ENCODE measurements around the gene ST6GALNAC1.
"Not testable (repeated sequence)": the region's sequence is repeated elsewhere in the genome, so short reads cannot be mapped to it uniquely, and the experiment has no call there.

ST6GALNAC1 gene

DNA sequence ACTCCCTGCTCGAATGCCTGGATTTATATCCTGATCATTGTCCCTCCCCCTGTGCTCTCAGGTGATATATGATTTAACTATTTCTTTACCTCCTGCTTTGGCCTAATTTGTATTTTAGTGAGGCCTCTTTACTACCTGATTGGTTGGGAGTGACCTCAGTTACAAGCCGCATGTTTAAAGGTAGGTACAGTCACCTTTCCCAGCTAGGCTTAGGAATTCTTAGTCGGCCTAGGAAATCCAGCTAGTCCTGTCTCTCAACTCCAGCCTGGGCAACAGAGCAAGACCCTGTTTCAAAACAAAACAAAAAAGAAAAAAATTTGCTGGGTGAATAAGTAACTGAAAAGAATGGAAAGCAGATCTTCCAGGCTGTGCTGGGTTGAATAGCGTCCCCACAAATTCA is 31.1 kb downstream of the ST6GALNAC1 start:
- Histone ChIP-seq H3K4me1 (ENCODE audit: insufficient read depth, low read length) (peaks cover 13% of the 10 kb centered on the region), H2AFZ (ENCODE audit: low read depth, low read length) (no peak overlapping the region), H3K4me3 (ENCODE audit: low read length) (no peak overlapping the region), H3K36me3 (ENCODE audit: insufficient read depth, low read length) (no peaks in the 10 kb centered on the region), H3K27me3 (ENCODE audit: insufficient read depth, low read length) (no peaks in the 10 kb centered on the region), H3K9me3 (ENCODE audit: low read length) (peaks cover 1% of the 10 kb centered on the region)

DNA sequence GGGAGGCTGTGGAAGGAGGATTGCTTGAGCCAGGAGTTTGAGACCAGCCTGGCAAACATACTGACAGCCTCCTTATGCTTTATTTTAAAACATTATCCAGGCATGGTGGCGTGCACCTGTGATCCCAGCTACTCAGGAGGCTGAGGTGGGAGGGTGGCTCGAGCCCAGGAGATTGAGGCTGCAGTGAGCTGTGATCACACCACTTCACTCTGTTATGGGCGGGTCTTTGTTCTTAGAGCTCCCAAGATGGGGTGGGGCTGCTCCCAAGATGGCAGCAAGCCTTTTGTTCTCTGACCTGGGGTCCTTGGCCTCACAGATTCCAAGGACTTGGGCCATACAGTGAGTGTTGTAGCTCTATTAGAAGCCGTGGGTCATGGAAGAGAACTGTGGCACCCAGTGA is 31.8 kb downstream of the ST6GALNAC1 start:
- Histone ChIP-seq H3K4me3 (ENCODE audit: low read length) (no peak overlapping the region), H2AFZ (ENCODE audit: low read depth, low read length) (no peak overlapping the region), H3K9me3 (ENCODE audit: low read length) (no peaks in the 10 kb centered on the region), H3K36me3 (ENCODE audit: insufficient read depth, low read length) (no peaks in the 10 kb centered on the region), H3K4me1 (ENCODE audit: insufficient read depth, low read length) (peaks cover 13% of the 10 kb centered on the region), H3K27me3 (ENCODE audit: insufficient read depth, low read length) (no peaks in the 10 kb centered on the region)

DNA sequence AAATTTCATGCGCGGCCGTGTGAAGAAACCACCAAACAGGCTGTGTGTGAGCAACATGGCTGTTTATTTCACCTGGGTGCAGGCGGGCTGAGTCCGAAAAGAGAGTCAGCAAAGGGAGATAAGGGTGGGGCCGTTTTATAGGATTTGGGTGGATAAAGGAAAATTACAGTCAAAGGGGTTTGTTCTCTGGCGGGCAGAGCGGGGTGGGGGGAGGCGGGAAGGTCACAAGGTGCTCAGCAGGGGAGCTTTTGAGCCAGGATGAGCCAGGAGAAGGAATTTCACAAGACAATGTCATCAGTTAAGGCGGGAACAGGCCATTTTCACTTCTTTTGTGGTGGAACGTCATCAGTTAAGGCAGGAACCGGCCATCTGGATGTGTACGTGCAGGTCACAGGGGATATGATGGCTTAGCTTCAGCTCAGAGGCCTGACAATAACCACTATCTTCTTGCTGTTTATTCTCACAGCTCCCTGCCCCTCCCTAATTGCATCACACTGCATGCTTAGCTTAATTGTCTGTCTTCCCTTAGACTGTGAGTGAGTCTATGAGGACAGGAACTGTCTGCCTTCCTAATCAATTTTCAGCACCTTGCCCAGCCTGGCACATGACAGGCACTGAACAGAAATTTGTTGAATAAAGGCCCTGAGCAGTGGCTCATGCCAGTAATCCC is 32.3 kb downstream of the ST6GALNAC1 start:
- H3K27me3 ChIP-seq (ENCODE audit: insufficient read depth, low read length); H3K36me3 ChIP-seq (ENCODE audit: insufficient read depth, low read length); H3K9me3 ChIP-seq (ENCODE audit: low read length); H3K4me3 ChIP-seq (ENCODE audit: low read length); H2AFZ ChIP-seq (ENCODE audit: low read depth, low read length): not testable (repeated sequence)
- H3K4me1 ChIP-seq (ENCODE audit: insufficient read depth, low read length) = peaks cover 13% of the 10 kb centered on the region

DNA sequence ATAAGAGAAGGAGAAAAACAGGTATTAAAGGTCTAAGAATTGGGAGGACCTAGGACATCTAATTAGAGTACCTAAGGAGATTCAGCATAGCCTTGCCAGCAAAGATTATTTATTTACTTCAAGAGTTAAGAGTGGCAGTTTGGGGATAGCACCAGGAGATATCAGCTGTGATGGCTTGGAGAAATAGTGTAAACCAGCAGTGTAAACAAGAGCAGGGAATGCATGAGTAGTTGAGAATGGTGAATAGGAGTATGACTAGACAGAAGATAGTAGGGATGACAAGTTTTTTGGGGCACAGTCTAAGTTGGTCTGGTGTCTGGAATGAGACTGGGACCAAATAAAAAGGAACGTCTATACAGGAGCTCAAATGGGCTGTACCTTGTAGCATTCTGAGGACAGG is 36.9 kb downstream of the ST6GALNAC1 start:
- H3K4me3 ChIP-seq (ENCODE audit: low read length); H3K36me3 ChIP-seq (ENCODE audit: insufficient read depth, low read length); H3K9me3 ChIP-seq (ENCODE audit: low read length); H2AFZ ChIP-seq (ENCODE audit: low read depth, low read length); H3K27me3 ChIP-seq (ENCODE audit: insufficient read depth, low read length): not testable (repeated sequence)
- peaks cover 14% of the 10 kb centered on the region for H3K4me1 ChIP-seq (ENCODE audit: insufficient read depth, low read length)

DNA sequence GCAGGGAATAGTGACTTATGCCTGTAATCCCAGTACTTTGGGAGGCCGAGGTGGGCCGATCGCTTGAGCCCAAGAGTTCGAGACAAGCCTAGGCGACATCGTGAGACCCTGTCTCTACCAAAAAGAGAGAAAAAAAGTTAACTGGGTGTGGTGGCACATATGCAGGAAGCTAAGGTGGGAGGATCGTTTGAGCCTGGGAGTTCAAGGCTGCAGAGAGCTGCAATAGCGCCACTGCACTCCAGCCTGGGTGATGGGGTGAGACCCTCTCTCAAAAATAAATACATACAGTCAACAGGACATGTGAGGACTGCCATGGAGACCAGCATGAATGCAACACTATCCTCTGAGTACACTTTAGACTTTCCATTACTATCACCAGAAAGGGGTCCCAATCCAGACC is 42.5 kb downstream of the ST6GALNAC1 start:
- Histone ChIP-seq H3K4me1 (ENCODE audit: insufficient read depth, low read length) (peaks cover 14% of the 10 kb centered on the region), H3K4me3 (ENCODE audit: low read length) (no peak overlapping the region), H3K27me3 (ENCODE audit: insufficient read depth, low read length) (no peaks in the 10 kb centered on the region), H3K9me3 (ENCODE audit: low read length) (no peaks in the 10 kb centered on the region), H3K36me3 (ENCODE audit: insufficient read depth, low read length) (no peaks in the 10 kb centered on the region), H2AFZ (ENCODE audit: low read depth, low read length) (no peak overlapping the region)

DNA sequence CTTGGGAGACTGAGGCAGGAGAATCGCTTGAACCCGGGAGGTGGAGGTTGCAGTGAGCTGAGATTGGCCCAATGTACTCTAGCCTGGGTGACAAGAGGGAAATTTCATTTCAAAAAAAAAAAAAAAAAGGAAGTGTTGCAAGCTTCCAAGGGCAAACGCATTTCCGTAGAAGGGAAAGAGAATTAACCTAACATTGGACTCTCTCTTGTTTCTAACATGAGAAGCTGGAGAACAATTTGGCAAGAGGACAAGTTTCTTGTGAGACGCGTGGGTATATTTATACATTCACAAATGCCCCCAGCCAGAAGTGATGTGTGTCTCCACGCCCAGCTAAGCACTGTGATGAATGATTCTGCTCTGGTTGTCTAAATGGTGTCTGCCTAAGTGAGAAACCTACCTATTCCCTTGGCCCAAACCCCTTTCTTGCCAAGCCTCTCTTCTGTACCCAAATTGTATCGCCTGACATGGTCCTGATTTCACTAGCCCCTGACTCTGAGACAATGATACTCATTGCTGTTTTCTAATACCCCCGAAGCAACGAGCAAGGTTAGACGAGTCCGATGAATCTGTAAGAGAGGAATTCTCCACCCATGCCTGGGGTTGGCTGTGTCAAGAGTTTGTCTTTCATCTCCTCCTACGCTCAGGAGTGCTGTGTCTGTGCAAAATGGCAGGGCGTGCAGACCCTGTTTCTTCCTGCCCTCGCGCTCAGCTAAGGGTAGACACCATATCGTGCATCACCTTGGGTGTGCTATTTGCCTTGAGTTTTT is 43.7 kb downstream of the ST6GALNAC1 start:
- no peaks in the 10 kb centered on the region for H3K9me3 ChIP-seq (ENCODE audit: low read length)
- no peaks in the 10 kb centered on the region for H3K36me3 ChIP-seq (ENCODE audit: insufficient read depth, low read length)
- no peaks in the 10 kb centered on the region for H3K27me3 ChIP-seq (ENCODE audit: insufficient read depth, low read length)
- H2AFZ ChIP-seq (ENCODE audit: low read depth, low read length) = no peak overlapping the region
- peaks cover 9% of the 10 kb centered on the region for H3K4me1 ChIP-seq (ENCODE audit: insufficient read depth, low read length)
- H3K4me3 ChIP-seq (ENCODE audit: low read length) = no peak overlapping the region

DNA sequence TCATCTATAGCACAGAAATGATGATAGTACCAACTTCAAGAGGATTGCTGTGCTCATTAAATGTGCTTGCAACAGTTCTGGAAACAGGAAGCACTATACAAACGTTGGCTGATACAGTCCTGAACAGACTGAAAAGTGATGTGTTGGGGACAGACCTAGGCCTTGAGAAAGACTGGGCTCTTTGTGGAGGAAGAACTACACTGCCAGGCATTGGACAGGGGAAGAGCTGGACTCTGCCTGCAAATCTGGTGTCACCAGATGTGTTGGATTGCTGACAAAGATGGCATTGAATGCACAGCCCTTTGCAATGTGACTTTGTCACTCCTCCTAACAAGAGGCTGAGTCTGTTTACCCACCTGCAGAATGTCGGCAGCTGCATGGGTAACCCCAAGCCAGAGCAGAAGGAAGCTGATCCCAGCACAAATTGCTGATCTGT is 45.5 kb downstream of the ST6GALNAC1 start:
- Histone ChIP-seq H3K4me1 (ENCODE audit: insufficient read depth, low read length) (peaks cover 9% of the 10 kb centered on the region), H3K4me3 (ENCODE audit: low read length) (no peak overlapping the region), H3K9me3 (ENCODE audit: low read length) (no peaks in the 10 kb centered on the region), H3K36me3 (ENCODE audit: insufficient read depth, low read length) (no peaks in the 10 kb centered on the region), H2AFZ (ENCODE audit: low read depth, low read length) (no peak overlapping the region), H3K27me3 (ENCODE audit: insufficient read depth, low read length) (no peaks in the 10 kb centered on the region)

DNA sequence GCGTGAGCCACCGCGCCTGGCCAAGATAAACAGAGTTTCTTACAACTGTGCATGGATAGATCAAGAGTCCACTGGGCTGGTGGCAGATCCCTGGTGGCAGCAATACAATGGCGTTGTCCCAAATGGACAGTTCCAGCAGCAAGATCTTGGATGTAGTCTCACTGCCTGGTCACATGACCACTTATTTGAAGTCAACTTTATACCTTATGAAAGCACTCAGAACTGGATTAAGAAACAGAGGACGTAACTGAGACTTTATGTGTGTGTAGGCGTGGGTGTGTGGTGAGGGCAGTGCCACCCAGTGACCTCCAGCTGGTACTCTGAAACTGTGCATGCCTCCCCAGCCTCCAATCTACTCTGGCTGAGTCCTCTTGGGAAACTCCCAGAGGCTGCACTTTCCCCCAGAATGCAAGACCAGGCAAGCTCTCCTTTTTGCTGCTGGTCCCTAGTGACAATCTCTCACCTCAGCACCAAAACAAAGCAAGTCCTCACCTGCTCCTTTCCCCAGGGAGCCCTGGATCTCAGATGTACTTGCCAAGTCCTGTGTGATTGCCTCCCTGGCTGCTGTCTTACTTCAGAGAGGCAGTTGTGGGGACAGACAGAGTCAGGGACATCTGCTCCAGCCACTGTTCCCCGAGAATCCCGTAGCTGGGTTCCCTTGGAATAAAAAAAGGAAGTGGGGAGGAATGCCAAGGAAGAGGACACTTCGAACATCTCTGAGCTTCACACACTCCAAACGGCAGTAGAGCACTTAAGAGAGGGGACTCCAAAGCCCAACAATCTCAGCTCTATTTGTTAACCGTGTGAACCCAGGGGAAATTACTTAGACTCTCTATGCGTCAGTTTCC is 46.2 kb downstream of the ST6GALNAC1 start:
- Histone ChIP-seq H3K36me3 (ENCODE audit: insufficient read depth, low read length) (no peaks in the 10 kb centered on the region), H3K9me3 (ENCODE audit: low read length) (no peaks in the 10 kb centered on the region), H3K4me1 (ENCODE audit: insufficient read depth, low read length) (peaks cover 9% of the 10 kb centered on the region), H3K27me3 (ENCODE audit: insufficient read depth, low read length) (no peaks in the 10 kb centered on the region), H3K4me3 (ENCODE audit: low read length) (no peak overlapping the region), H2AFZ (ENCODE audit: low read depth, low read length) (no peak overlapping the region)

DNA sequence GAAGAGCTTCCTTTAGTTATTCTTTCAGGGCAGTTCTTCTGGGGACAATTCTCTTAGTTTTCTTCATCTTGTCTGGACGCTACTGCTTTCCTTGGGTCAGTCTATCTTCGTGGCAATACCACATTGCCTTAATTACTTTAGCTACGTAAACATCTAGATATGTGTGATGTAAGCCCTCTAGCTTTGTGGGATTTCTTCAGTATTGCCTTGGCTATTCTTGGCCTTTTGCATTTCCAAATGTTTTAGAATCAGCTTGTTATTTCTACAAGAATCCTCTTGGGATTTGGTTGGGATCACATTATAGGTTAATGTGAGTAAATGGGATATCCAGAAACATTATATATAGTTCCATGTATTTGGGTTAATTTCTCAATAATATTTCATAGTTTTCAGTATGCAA is 48.9 kb downstream of the ST6GALNAC1 start:
- no peaks in the 10 kb centered on the region for H3K27me3 ChIP-seq (ENCODE audit: insufficient read depth, low read length)
- no peak overlapping the region for H3K4me3 ChIP-seq (ENCODE audit: low read length)
- H2AFZ ChIP-seq (ENCODE audit: low read depth, low read length) = no peak overlapping the region
- no peaks in the 10 kb centered on the region for H3K36me3 ChIP-seq (ENCODE audit: insufficient read depth, low read length)
- H3K4me1 ChIP-seq (ENCODE audit: insufficient read depth, low read length) = no peaks in the 10 kb centered on the region
- no peaks in the 10 kb centered on the region for H3K9me3 ChIP-seq (ENCODE audit: low read length)

DNA sequence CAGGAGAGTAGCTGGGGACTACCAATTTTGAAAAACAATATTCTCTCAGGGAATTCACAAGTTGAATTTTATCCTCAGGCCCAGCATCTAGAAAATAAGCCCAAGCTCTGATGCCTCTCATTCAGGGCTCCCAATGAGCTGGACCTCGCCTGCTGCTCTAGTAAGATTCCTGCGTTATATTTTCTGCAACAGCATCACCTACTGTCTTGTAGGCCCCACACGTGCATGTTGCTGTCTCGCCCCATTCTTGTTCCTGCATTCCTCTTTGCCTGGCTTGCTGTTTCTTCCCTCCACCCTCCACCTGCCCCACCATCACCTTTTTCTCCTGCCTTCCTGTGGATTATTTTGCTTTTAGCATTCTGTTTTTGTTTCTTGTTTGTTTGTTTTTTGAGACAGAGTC is 49.6 kb downstream of the ST6GALNAC1 start:
- Histone ChIP-seq H3K4me1 (ENCODE audit: insufficient read depth, low read length) (no peaks in the 10 kb centered on the region), H3K36me3 (ENCODE audit: insufficient read depth, low read length) (no peaks in the 10 kb centered on the region), H3K4me3 (ENCODE audit: low read length) (no peak overlapping the region), H2AFZ (ENCODE audit: low read depth, low read length) (no peak overlapping the region), H3K27me3 (ENCODE audit: insufficient read depth, low read length) (no peaks in the 10 kb centered on the region), H3K9me3 (ENCODE audit: low read length) (no peaks in the 10 kb centered on the region)

DNA sequence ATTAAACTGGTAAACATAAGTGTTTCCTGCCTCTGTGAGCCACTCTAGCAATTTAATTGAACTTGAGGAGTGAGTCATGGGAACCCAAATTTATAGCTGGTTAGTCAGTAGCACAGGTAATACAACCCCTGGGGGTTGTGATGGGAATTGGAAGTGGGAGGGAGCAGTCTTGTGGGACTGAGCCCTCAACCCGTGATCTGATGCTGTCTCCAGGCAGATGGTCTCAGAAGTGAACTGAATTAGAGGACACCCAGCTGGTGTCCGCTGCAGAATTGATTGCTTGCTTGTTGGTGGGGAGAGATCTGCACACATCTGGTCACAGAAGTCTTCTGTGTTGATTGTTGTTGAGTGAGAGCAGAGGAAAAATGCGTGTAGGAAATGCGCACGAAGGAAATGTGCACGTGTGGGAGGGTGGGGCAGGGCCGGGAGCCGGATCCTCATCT is 50.2 kb downstream of the ST6GALNAC1 start:
- no peaks in the 10 kb centered on the region for H3K4me1 ChIP-seq (ENCODE audit: insufficient read depth, low read length)
- no peaks in the 10 kb centered on the region for H3K36me3 ChIP-seq (ENCODE audit: insufficient read depth, low read length)
- H3K9me3 ChIP-seq (ENCODE audit: low read length) = no peaks in the 10 kb centered on the region
- peaks cover 4% of the 10 kb centered on the region for H3K27me3 ChIP-seq (ENCODE audit: insufficient read depth, low read length)
- no peak overlapping the region for H2AFZ ChIP-seq (ENCODE audit: low read depth, low read length)
- no peak overlapping the region for H3K4me3 ChIP-seq (ENCODE audit: low read length)

DNA sequence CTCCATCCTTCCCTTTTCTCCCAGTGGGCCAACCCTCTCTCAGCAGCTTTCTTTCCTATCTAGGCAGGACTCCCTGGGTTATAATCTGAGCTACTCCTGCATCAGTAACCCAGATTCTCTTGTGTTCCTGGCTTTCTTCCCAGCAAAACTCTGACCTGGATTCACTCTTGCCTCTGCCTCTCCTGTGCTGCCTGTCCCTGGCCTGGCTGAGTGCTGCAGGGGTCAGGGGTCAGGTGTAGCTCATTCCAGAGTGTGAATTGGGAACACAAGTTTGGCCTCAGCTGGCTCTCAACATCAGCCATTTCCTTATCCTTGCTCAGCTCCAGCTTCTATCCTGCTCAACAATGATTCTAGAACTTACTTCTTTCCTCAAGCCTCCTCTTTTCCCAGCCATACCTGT is 55.4 kb downstream of the ST6GALNAC1 start:
- Histone ChIP-seq H2AFZ (ENCODE audit: low read depth, low read length) (no peak overlapping the region), H3K36me3 (ENCODE audit: insufficient read depth, low read length) (no peaks in the 10 kb centered on the region), H3K27me3 (ENCODE audit: insufficient read depth, low read length) (peaks cover 49% of the 10 kb centered on the region), H3K4me3 (ENCODE audit: low read length) (no peak overlapping the region), H3K4me1 (ENCODE audit: insufficient read depth, low read length) (peaks cover 11% of the 10 kb centered on the region), H3K9me3 (ENCODE audit: low read length) (no peaks in the 10 kb centered on the region)

Data from neuron (in vitro differentiated cells).